Stimulated activated CD4-positive, alpha-beta T cell treated with anti-CD3 and anti-CD28 coated beads, Interleukin-15, amount 100 ng/mL, for 48 hours (primary cell): ENCODE results near the gene RPL13A.
"Not testable (repeated sequence)": the region's sequence is repeated elsewhere in the genome, so short reads cannot be mapped to it uniquely, and the experiment has no call there.

ENCODE experiments used
- DNase-seq, 2 donors: peaks; one replicate each; pipeline ENCODE4 v3.0.0-alpha.2; 2020; ENCODE audit warnings: low read depth in 2 of 2

RPL13A gene

GRCh38 chr19:49456326-49456725, 31.1 kb upstream of the RPL13A start:
- DNase-seq = no peak

- DNase-seq = no peak
Observed at GRCh38 chr19:49458567-49458903, 28.9 kb upstream of the RPL13A start.

GRCh38 chr19:49459388-49459787, 28.0 kb upstream of the RPL13A start:
- DNase-seq = no peak

GRCh38 chr19:49461130-49461529, 26.3 kb upstream of the RPL13A start:
- not testable (repeated sequence) for DNase-seq

GRCh38 chr19:49461656-49462055, 25.8 kb upstream of the RPL13A start:
- DNase-seq = no peak

GRCh38 chr19:49462492-49462891, 24.9 kb upstream of the RPL13A start:
- DNase-seq = no peak

- no peak for DNase-seq
Observed at GRCh38 chr19:49463960-49464740, 23.3 kb upstream of the RPL13A start.

GRCh38 chr19:49465371-49465770, 22.0 kb upstream of the RPL13A start:
- no peak for DNase-seq

- DNase-seq = no peak
Observed at GRCh38 chr19:49468199-49468598, 19.2 kb upstream of the RPL13A start.

- DNase-seq = peak; percentile 68 to 76
Observed at GRCh38 chr19:49468746-49469447, 18.5 kb upstream of the RPL13A start.

- peak; percentile 54 to 74 for DNase-seq
Observed at GRCh38 chr19:49469828-49470614, 17.4 kb upstream of the RPL13A start.

- no peak for DNase-seq
Observed at GRCh38 chr19:49470615-49470978, 16.8 kb upstream of the RPL13A start.

- DNase-seq = no peak
Observed at GRCh38 chr19:49472936-49473335, 14.5 kb upstream of the RPL13A start.

GRCh38 chr19:49473501-49473867, 13.9 kb upstream of the RPL13A start:
- DNase-seq = not testable (repeated sequence)

GRCh38 chr19:49473868-49474541, 13.4 kb upstream of the RPL13A start, which contains the start of gene FLT3LG:
FLT3LG (plus strand) TSS chr19:49474215; CDS start chr19:49474640, 425 bp downstream.
- peak; percentile 74 to 85 for DNase-seq

GRCh38 chr19:49474542-49474924, 12.9 kb upstream of the RPL13A start:
- no peak for DNase-seq

- no peak for DNase-seq
Observed at GRCh38 chr19:49475191-49475917, 12.1 kb upstream of the RPL13A start.

- DNase-seq = peak; percentile 69 to 82
Observed at GRCh38 chr19:49475995-49476880, 11.2 kb upstream of the RPL13A start.

GRCh38 chr19:49479975-49480628, 7.3 kb upstream of the RPL13A start:
- DNase-seq = no peak
